Tibial artery (tissue), 4 donors: ENCODE measurements around the gene SOX10.

Experiments used
- DNase-seq, 2 donors: peaks; one replicate each; pipeline ENCODE4 v3.0.0-alpha.2; 2019
- H3K27ac ChIP-seq, 2 donors: fragments of 200-600 bp; sonication (generic) in 1 of 2; 1 replicate in 1 of 2; 2 replicates in 1 of 2; pipeline ENCODE4 v1.5.1; 2018 to 2019; ENCODE audit warnings: mild to moderate bottlenecking in 1 of 2
- H3K27me3 ChIP-seq, 2 donors: fragments of 200-600 bp; sonication (generic) in 1 of 2; one replicate each; pipeline versions ENCODE4 v1.5.1 to v1.6.0; 2016 to 2019
- H3K36me3 ChIP-seq, 3 donors: fragments of 200-600 bp; sonication (generic) in 2 of 3; one replicate each; pipeline ENCODE4 v1.5.1; 2016 to 2019; ENCODE audit warnings: mild to moderate bottlenecking in 2 of 3
- H3K4me1 ChIP-seq, 4 donors: fragments of 200-600 bp; sonication (generic) in 2 of 4; 1 replicate in 3 of 4; 2 replicates in 1 of 4; pipeline ENCODE4 v1.5.1; 2016 to 2019
- H3K4me3 ChIP-seq, 2 donors: fragments of 200-600 bp; sonication (generic) in 1 of 2; 1 replicate in 1 of 2; 2 replicates in 1 of 2; pipeline ENCODE4 v1.5.1; 2018 to 2019; ENCODE audit warnings: mild to moderate bottlenecking in 2 of 2
- H3K9me3 ChIP-seq, 3 donors: fragments of 200-600 bp; sonication (generic) in 1 of 3; one replicate each; pipeline ENCODE4 v1.5.1; 2016 to 2019
- CTCF ChIP-seq, 2 experiments: fragments of 200-600 bp in 1 of 2; fragments of 450-650 bp in 1 of 2; IDR thresholded peaks; one replicate each; pipeline ENCODE4 v1.5.1; 2017 to 2019; ENCODE audit warnings: antibody characterized with exemption in 2 of 2, mild to moderate bottlenecking in 1 of 2, moderate library complexity in 1 of 2
- intact Hi-C: fragments of 100-400 bp; cut with DNase I; formaldehyde crosslinking; loops from one replicate; pipeline ENCODE4 v1.15.0; 2023; ENCODE audit warnings: low total_unique reads

The SOX10 gene

GRCh38 chr22:38014083-38014482, 29.7 kb upstream of the SOX10 start:
- Histone ChIP-seq H3K4me1 (peaks cover 0 to 23% (median 11%) of the 10 kb centered on the region in 4 donors), H3K36me3 (no peaks in the 10 kb centered on the region), H3K9me3 (no peaks in the 10 kb centered on the region), H3K27ac (no peak overlapping the region), H3K27me3 (no peaks in the 10 kb centered on the region), H3K4me3 (no peak overlapping the region)
- no peak for DNase-seq
- intact Hi-C loops = no loop called here
- TF ChIP-seq CTCF (IDR thresholded peaks at IDR 0.05) = no peak

GRCh38 chr22:38012604-38013072, 28.3 kb upstream of the SOX10 start:
- no peak for DNase-seq
- Histone ChIP-seq H3K36me3 (no peaks in the 10 kb centered on the region), H3K4me1 (peaks cover 0 to 20% (median 9%) of the 10 kb centered on the region in 4 donors), H3K4me3 (no peak overlapping the region), H3K27ac (no peak overlapping the region), H3K27me3 (no peaks in the 10 kb centered on the region), H3K9me3 (no peaks in the 10 kb centered on the region)
- intact Hi-C loops = no loop called here
- no peak for TF ChIP-seq CTCF (IDR thresholded peaks at IDR 0.05)

GRCh38 chr22:38009000-38009806, 24.8 kb upstream of the SOX10 start:
- no peak for DNase-seq
- H3K4me1 ChIP-seq = no peaks in the 10 kb centered on the region
- no peaks in the 10 kb centered on the region for H3K36me3 ChIP-seq
- H3K4me3 ChIP-seq = no peak overlapping the region
- no peaks in the 10 kb centered on the region for H3K9me3 ChIP-seq
- no peak for TF ChIP-seq CTCF (IDR thresholded peaks at IDR 0.05)
- H3K27ac ChIP-seq = no peak overlapping the region
- H3K27me3 ChIP-seq = no peaks in the 10 kb centered on the region
- intact Hi-C loops = no loop called here

GRCh38 chr22:38007330-38007902, 23.1 kb upstream of the SOX10 start:
- intact Hi-C loops = no loop called here
- no peak for TF ChIP-seq CTCF (IDR thresholded peaks at IDR 0.05)
- Histone ChIP-seq H3K4me3 (no peak overlapping the region), H3K36me3 (no peaks in the 10 kb centered on the region), H3K4me1 (no peaks in the 10 kb centered on the region), H3K27me3 (no peaks in the 10 kb centered on the region), H3K27ac (no peak overlapping the region), H3K9me3 (no peaks in the 10 kb centered on the region)
- DNase-seq = no peak

- H3K27ac ChIP-seq = no peak overlapping the region
- intact Hi-C loops = no loop called here
These were observed 22.6 kb upstream of the SOX10 start for GRCh38 chr22:38006906-38007305.

More at GRCh38 chr22:38006906-38007305, 22.6 kb upstream of the SOX10 start:
- H3K4me1 ChIP-seq = no peaks in the 10 kb centered on the region
- H3K9me3 ChIP-seq = no peaks in the 10 kb centered on the region
- no peaks in the 10 kb centered on the region for H3K36me3 ChIP-seq
- no peak overlapping the region for H3K4me3 ChIP-seq
- no peaks in the 10 kb centered on the region for H3K27me3 ChIP-seq
- TF ChIP-seq CTCF (IDR thresholded peaks at IDR 0.05) = no peak
- DNase-seq = no peak
